WTC11 (cell line): Measurements from ENCODE around the gene TAF13. TPM values are rescaled to one million over a fixed set of nuclear protein-coding genes. Genes with fewer than 3 reads are reported as not detected.

Experiments
- ATAC-seq: fragments of 200-7000 bp; cut with Tn5 transposase; 2 replicates; pipeline ENCODE4 v1.10.0; 2021; ENCODE audit warnings: mild to moderate bottlenecking, moderate library complexity
- CTCF ChIA-PET: fragments of 300-600 bp; sonication (Branson Sonifier 250); formaldehyde crosslinking; loops from one replicate; lab custom pipeline; 2021; ENCODE audit warnings: antibody characterized with exemption; lab: Charles Lee
- POLR2A ChIA-PET: fragments of 350-600 bp; sonication (Branson Sonifier 250); formaldehyde crosslinking; loops from one replicate; lab custom pipeline; 2021; ENCODE audit warnings: antibody characterized with exemption; lab: Charles Lee
- DNase-seq: peaks from one replicate; pipeline ENCODE4 v3.0.0; 2021; ENCODE audit warnings: low spot score
- H3K27ac Mint-ChIP-seq: 2 replicates; pipeline ENCODE4 v1.8.0; 2021; ENCODE audit warnings: mixed read lengths
- H3K27me3 Mint-ChIP-seq: 2 replicates; pipeline ENCODE4 v1.8.0; 2021; ENCODE audit warnings: low read depth, mild to moderate bottlenecking, moderate library complexity, mixed read lengths
- H3K36me3 Mint-ChIP-seq: 2 replicates; pipeline ENCODE4 v1.8.0; 2021; ENCODE audit warnings: mixed read lengths
- H3K4me1 Mint-ChIP-seq: 2 replicates; pipeline ENCODE4 v1.8.0; 2022; ENCODE audit warnings: mixed read lengths
- H3K4me3 Mint-ChIP-seq: 2 replicates; pipeline ENCODE4 v1.8.0; 2021; ENCODE audit warnings: mild to moderate bottlenecking, moderate library complexity, mixed read lengths
- H3K9me3 Mint-ChIP-seq: 2 replicates; pipeline ENCODE4 v1.8.0; 2021; ENCODE audit warnings: mixed read lengths
- AR ChIP-seq: fragments of 250-450 bp; sonication (Bioruptor Pico); IDR thresholded peaks from 2 replicates; pipeline ENCODE4 v1.9.0; 2021; ENCODE audit warnings: mild to moderate bottlenecking
- ATF1 ChIP-seq: sonication (generic); formaldehyde crosslinking; IDR thresholded peaks from 2 replicates; pipeline ENCODE4 v1.8.1; 2023; ENCODE audit warnings: mild to moderate bottlenecking, moderate library complexity, missing genetic modification reagents
- CBFB ChIP-seq: sonication (generic); formaldehyde crosslinking; IDR thresholded peaks from 2 replicates; pipeline ENCODE4 v1.8.1; 2022; ENCODE audit warnings: mild to moderate bottlenecking, low read depth, missing genetic modification reagents
- E2F4 ChIP-seq: sonication (generic); formaldehyde crosslinking; IDR thresholded peaks from 2 replicates; pipeline ENCODE4 v1.8.1; 2022; ENCODE audit warnings: low read depth, mild to moderate bottlenecking, moderate library complexity, missing genetic modification reagents, borderline replicate concordance
- FOXK1 ChIP-seq: sonication (generic); formaldehyde crosslinking; IDR thresholded peaks from 2 replicates; pipeline ENCODE4 v1.8.0; 2022; ENCODE audit warnings: mild to moderate bottlenecking, moderate library complexity, missing genetic modification reagents
- FOXP1 ChIP-seq: sonication (generic); formaldehyde crosslinking; IDR thresholded peaks from 2 replicates; pipeline ENCODE4 v1.8.0; 2022; ENCODE audit warnings: missing genetic modification reagents, mild to moderate bottlenecking, moderate library complexity, borderline replicate concordance
- GRHL2 ChIP-seq: fragments of 250-450 bp; sonication (Bioruptor Pico); IDR thresholded peaks from 2 replicates; pipeline ENCODE4 v1.8.0; 2022; ENCODE audit warnings: mild to moderate bottlenecking, moderate library complexity; ENCODE audit not compliant: insufficient replicate concordance, severe bottlenecking
- HMGA2 ChIP-seq: fragments of 250-450 bp; sonication (Bioruptor Pico); IDR thresholded peaks from 2 replicates; pipeline ENCODE4 v1.4.0; 2021; ENCODE audit warnings: mild to moderate bottlenecking, moderate library complexity
- NFE2L1 ChIP-seq: sonication (generic); formaldehyde crosslinking; IDR thresholded peaks from 2 replicates; pipeline ENCODE4 v1.8.1; 2023; ENCODE audit warnings: missing genetic modification reagents
- OVOL2 ChIP-seq: fragments of 250-450 bp; sonication (Bioruptor Pico); IDR thresholded peaks from 2 replicates; pipeline ENCODE4 v1.9.0; 2021; ENCODE audit warnings: mild to moderate bottlenecking, borderline replicate concordance
- PRRX2 ChIP-seq: fragments of 250-450 bp; sonication (Bioruptor Pico); IDR thresholded peaks from 2 replicates; pipeline ENCODE4 v1.8.0; 2021; ENCODE audit warnings: mild to moderate bottlenecking
- RELA ChIP-seq: sonication (generic); formaldehyde crosslinking; IDR thresholded peaks from 2 replicates; pipeline ENCODE4 v1.8.1; 2022; ENCODE audit warnings: missing genetic modification reagents, mild to moderate bottlenecking, borderline replicate concordance
- SOX15 ChIP-seq: fragments of 250-450 bp; sonication (Bioruptor Pico); IDR thresholded peaks from 2 replicates; pipeline ENCODE4 v1.9.0; 2021; ENCODE audit warnings: mild to moderate bottlenecking
- STAT6 ChIP-seq: sonication (generic); formaldehyde crosslinking; conservative IDR thresholded peaks from 2 replicates; pipeline ENCODE4 v1.8.1; 2023; ENCODE audit warnings: mild to moderate bottlenecking, low read depth, missing genetic modification reagents, moderate library complexity
- TEAD4 ChIP-seq: sonication (generic); formaldehyde crosslinking; IDR thresholded peaks from 2 replicates; pipeline ENCODE4 v1.8.0; 2022; ENCODE audit warnings: mild to moderate bottlenecking, missing genetic modification reagents
- USF1 ChIP-seq: sonication (generic); formaldehyde crosslinking; IDR thresholded peaks from 2 replicates; pipeline ENCODE4 v1.8.0; 2022; ENCODE audit warnings: mild to moderate bottlenecking, missing genetic modification reagents
- ZNF232 ChIP-seq: sonication (generic); formaldehyde crosslinking; IDR thresholded peaks from 2 replicates; pipeline ENCODE4 v1.8.0; 2022; ENCODE audit warnings: mild to moderate bottlenecking, missing genetic modification reagents
- ZNF423 ChIP-seq: fragments of 250-450 bp; sonication (Bioruptor Pico); IDR thresholded peaks from 2 replicates; pipeline ENCODE4 v2.1.2; 2022; ENCODE audit warnings: mild to moderate bottlenecking, moderate library complexity
- total RNA-seq: library from RNA; stranded (reverse); gene quantifications from 3 replicates; pipeline ENCODE4 v1.2.3, GENCODE V29; 2021
- TF ChIP-seq, protein P1 (sequence below): fragments of 250-450 bp; sonication (Bioruptor Pico); IDR thresholded peaks from 2 replicates; pipeline ENCODE4 v1.9.0; 2021; ENCODE audit warnings: moderate library complexity, mild to moderate bottlenecking, inconsistent platforms, borderline replicate concordance
- TF ChIP-seq, protein P2 (sequence below): sonication (generic); formaldehyde crosslinking; IDR thresholded peaks from 2 replicates; pipeline ENCODE4 v1.8.1; 2022; ENCODE audit warnings: missing genetic modification reagents, borderline replicate concordance
- TF ChIP-seq, protein P3 (sequence below): sonication (generic); formaldehyde crosslinking; IDR thresholded peaks from 2 replicates; pipeline ENCODE4 v1.8.0; 2023; ENCODE audit warnings: missing genetic modification reagents, mild to moderate bottlenecking, borderline replicate concordance

TAF13 gene
- total RNA-seq, 1 experiment from 2014 or later: 43.0 TPM

- H3K9me3 Mint-ChIP-seq: no peaks in the 10 kb centered on the region
- POLR2A ChIA-PET: no interaction called here
- H3K36me3 Mint-ChIP-seq: no peaks in the 10 kb centered on the region
- peak; percentile 7 for ATAC-seq
- H3K27me3 Mint-ChIP-seq: no peaks in the 10 kb centered on the region; the same call in 1 of the 2 replicates
- peak; percentile 39 for DNase-seq
- H3K4me3 Mint-ChIP-seq: peak overlapping the region; percentile 86
- H3K4me1 Mint-ChIP-seq: peaks cover 12% of the 10 kb centered on the region
- H3K27ac Mint-ChIP-seq: no peak overlapping the region; the same call in 1 of the 2 replicates
- TF ChIP-seq, protein P1, sequence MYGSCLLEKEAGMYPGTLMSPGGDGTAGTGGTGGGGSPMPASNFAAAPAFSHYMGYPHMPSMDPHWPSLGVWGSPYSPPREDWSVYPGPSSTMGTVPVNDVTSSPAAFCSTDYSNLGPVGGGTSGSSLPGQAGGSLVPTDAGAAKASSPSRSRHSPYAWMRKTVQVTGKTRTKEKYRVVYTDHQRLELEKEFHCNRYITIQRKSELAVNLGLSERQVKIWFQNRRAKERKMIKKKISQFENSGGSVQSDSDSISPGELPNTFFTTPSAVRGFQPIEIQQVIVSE (CRISPR knock-in tag): no peak
- TF ChIP-seq STAT6: no peak
- no peak for TF ChIP-seq USF1 (CRISPR knock-in tag)
- TF ChIP-seq, protein P2, sequence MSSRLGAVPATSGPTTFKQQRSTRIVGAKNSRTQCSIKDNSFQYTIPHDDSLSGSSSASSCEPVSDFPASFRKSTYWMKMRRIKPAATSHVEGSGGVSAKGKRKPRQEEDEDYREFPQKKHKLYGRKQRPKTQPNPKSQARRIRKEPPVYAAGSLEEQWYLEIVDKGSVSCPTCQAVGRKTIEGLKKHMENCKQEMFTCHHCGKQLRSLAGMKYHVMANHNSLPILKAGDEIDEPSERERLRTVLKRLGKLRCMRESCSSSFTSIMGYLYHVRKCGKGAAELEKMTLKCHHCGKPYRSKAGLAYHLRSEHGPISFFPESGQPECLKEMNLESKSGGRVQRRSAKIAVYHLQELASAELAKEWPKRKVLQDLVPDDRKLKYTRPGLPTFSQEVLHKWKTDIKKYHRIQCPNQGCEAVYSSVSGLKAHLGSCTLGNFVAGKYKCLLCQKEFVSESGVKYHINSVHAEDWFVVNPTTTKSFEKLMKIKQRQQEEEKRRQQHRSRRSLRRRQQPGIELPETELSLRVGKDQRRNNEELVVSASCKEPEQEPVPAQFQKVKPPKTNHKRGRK (CRISPR knock-in tag): no peak
- no peak for TF ChIP-seq RELA (CRISPR knock-in tag)
- TF ChIP-seq TEAD4: no peak
- CTCF ChIA-PET: interaction anchor here (1.7 kb wide), 1 partner anchor 13 kb away, joined by 9 read pairs; no protein-coding TSS in a partner anchor
Measured at GRCh38 chr1:109040989-109041620, 34.7 kb downstream of the TAF13 start.

- no peak for ATAC-seq
- Mint-ChIP-seq H3K4me3 (peak overlapping the region; percentile 86), H3K9me3 (no peaks in the 10 kb centered on the region), H3K27ac (no peak overlapping the region), H3K4me1 (peaks cover 12% of the 10 kb centered on the region), H3K36me3 (no peaks in the 10 kb centered on the region), H3K27me3 (no peaks in the 10 kb centered on the region; the same call in 1 of the 2 replicates)
- no peak for DNase-seq
- POLR2A ChIA-PET: no interaction called here
- CTCF ChIA-PET: interaction anchor here (0.7 to 1.0 kb wide), 2 partner anchors 13 to 60 kb away, joined by 3 read pairs; no protein-coding TSS in a partner anchor
- no peak for TF ChIP-seq OVOL2 (CRISPR knock-in tag)
- no peak for TF ChIP-seq ZNF232
- TF ChIP-seq AR (CRISPR knock-in tag): no peak
- TF ChIP-seq E2F4: no peak
- TF ChIP-seq FOXP1 (CRISPR knock-in tag): no peak
- no peak for TF ChIP-seq SOX15 (CRISPR knock-in tag)
- no peak for TF ChIP-seq GRHL2 (CRISPR knock-in tag)
- TF ChIP-seq ZNF423 (CRISPR knock-in tag): no peak
- no peak for TF ChIP-seq CBFB (CRISPR knock-in tag)
- no peak for TF ChIP-seq NFE2L1
- no peak for TF ChIP-seq ATF1 (CRISPR knock-in tag)
- TF ChIP-seq, protein P3, sequence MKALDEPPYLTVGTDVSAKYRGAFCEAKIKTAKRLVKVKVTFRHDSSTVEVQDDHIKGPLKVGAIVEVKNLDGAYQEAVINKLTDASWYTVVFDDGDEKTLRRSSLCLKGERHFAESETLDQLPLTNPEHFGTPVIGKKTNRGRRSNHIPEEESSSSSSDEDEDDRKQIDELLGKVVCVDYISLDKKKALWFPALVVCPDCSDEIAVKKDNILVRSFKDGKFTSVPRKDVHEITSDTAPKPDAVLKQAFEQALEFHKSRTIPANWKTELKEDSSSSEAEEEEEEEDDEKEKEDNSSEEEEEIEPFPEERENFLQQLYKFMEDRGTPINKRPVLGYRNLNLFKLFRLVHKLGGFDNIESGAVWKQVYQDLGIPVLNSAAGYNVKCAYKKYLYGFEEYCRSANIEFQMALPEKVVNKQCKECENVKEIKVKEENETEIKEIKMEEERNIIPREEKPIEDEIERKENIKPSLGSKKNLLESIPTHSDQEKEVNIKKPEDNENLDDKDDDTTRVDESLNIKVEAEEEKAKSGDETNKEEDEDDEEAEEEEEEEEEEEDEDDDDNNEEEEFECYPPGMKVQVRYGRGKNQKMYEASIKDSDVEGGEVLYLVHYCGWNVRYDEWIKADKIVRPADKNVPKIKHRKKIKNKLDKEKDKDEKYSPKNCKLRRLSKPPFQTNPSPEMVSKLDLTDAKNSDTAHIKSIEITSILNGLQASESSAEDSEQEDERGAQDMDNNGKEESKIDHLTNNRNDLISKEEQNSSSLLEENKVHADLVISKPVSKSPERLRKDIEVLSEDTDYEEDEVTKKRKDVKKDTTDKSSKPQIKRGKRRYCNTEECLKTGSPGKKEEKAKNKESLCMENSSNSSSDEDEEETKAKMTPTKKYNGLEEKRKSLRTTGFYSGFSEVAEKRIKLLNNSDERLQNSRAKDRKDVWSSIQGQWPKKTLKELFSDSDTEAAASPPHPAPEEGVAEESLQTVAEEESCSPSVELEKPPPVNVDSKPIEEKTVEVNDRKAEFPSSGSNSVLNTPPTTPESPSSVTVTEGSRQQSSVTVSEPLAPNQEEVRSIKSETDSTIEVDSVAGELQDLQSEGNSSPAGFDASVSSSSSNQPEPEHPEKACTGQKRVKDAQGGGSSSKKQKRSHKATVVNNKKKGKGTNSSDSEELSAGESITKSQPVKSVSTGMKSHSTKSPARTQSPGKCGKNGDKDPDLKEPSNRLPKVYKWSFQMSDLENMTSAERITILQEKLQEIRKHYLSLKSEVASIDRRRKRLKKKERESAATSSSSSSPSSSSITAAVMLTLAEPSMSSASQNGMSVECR (CRISPR knock-in tag): no peak
- no peak for TF ChIP-seq FOXK1 (CRISPR knock-in tag)
- no peak for TF ChIP-seq PRRX2
- TF ChIP-seq HMGA2 (CRISPR knock-in tag): no peak
Measured at GRCh38 chr1:109040627-109040988, 35.2 kb downstream of the TAF13 start.
